Mucosa of descending colon (tissue), 3 donors: ENCODE results near the gene COX20. TPM values are rescaled to one million over a fixed set of nuclear protein-coding genes. Genes with fewer than 3 reads are reported as not detected.
"Not testable (repeated sequence)": the region's sequence is repeated elsewhere in the genome, so short reads cannot be mapped to it uniquely, and the experiment has no call there.

Experiments
- ATAC-seq: fragments of 200-7000 bp; cut with Tn5 transposase; one replicate; pipeline ENCODE4 v1.9.1; 2020; ENCODE audit warnings: mild to moderate bottlenecking, moderate library complexity
- DNase-seq, 3 donors: peaks; one replicate each; pipeline ENCODE4 v3.0.0-alpha.2; 2020
- H3K36me3 ChIP-seq: fragments of 200-600 bp; one replicate; pipeline ENCODE4 v1.8.0; 2021; ENCODE audit warnings: low read depth, mild to moderate bottlenecking
- H3K4me1 ChIP-seq: fragments of 200-600 bp; one replicate; pipeline ENCODE4 v1.8.0; 2021; ENCODE audit warnings: low read depth, mild to moderate bottlenecking
- H3K4me3 ChIP-seq: fragments of 200-600 bp; one replicate; pipeline ENCODE4 v1.8.0; 2021; ENCODE audit warnings: mild to moderate bottlenecking
- H3K9me3 ChIP-seq: fragments of 200-600 bp; one replicate; pipeline ENCODE4 v1.8.0; 2021; ENCODE audit warnings: mild to moderate bottlenecking
- intact Hi-C, 2 donors: fragments of 100-400 bp; cut with DNase I in 1 of 2; cut with micrococcal nuclease in 1 of 2; formaldehyde crosslinking; loops; one replicate each; pipeline versions ENCODE4 v1.11.0 to v1.11.1; 2022; cut with DNase I, micrococcal nuclease
- total RNA-seq, 3 donors: library from RNA; stranded (reverse); fragmentation: NEBNext Ultra II Directional in 2 of 3; extraction: Animal tissue kit (Norgen Biotek cat#: 25700) in 2 of 3; gene quantifications; one replicate each; pipeline versions ENCODE4 v1.2.1 to v1.2.4, GENCODE V29; 2021 to 2023
- TF ChIP-seq, protein P1 (sequence below): fragments of 200-600 bp; IDR thresholded peaks from one replicate; pipeline ENCODE4 v1.8.0; 2022; ENCODE audit warnings: antibody characterized with exemption, mild to moderate bottlenecking
- donor health status: DM: no; HTN: no; CAD: no; lungs with moderate emphysema.
- donor health status: DM: no; HTN: no; CAD: no.
- donor health status: DM: no; HTN: yes; CAD: no.

The COX20 gene
- total RNA-seq, 3 donors from 2014 or later = 18.9 to 37.7 (median 32.3) TPM

DNA sequence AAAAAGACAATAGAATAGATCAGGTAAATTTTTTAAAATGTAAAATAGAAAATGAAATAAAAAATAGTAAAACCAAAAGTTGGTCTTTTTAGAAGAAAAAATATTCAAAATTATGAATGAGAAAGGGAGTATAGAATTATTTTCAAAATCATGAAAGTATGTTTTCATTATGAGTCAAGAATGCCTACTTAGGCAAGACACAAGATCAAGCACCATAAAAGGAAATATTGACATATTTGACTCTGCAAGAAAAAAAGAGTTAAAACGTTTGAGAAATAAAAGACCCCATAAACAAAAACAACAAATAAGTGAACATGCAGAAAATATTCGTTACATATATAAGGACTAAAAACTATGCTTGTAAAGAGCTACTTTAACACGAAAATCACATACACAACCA lies 4.8 kb upstream of the COX20 start:
- H3K9me3 ChIP-seq = no peaks in the 10 kb centered on the region
- H3K36me3 ChIP-seq = peaks cover 4% of the 10 kb centered on the region
- H3K4me1 ChIP-seq = peaks cover 6% of the 10 kb centered on the region
- DNase-seq (no peak), ATAC-seq (no peak)
- no peak overlapping the region for H3K4me3 ChIP-seq
- TF ChIP-seq, protein P1, sequence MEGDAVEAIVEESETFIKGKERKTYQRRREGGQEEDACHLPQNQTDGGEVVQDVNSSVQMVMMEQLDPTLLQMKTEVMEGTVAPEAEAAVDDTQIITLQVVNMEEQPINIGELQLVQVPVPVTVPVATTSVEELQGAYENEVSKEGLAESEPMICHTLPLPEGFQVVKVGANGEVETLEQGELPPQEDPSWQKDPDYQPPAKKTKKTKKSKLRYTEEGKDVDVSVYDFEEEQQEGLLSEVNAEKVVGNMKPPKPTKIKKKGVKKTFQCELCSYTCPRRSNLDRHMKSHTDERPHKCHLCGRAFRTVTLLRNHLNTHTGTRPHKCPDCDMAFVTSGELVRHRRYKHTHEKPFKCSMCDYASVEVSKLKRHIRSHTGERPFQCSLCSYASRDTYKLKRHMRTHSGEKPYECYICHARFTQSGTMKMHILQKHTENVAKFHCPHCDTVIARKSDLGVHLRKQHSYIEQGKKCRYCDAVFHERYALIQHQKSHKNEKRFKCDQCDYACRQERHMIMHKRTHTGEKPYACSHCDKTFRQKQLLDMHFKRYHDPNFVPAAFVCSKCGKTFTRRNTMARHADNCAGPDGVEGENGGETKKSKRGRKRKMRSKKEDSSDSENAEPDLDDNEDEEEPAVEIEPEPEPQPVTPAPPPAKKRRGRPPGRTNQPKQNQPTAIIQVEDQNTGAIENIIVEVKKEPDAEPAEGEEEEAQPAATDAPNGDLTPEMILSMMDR = no peak
- intact Hi-C loops = no loop called here

DNA sequence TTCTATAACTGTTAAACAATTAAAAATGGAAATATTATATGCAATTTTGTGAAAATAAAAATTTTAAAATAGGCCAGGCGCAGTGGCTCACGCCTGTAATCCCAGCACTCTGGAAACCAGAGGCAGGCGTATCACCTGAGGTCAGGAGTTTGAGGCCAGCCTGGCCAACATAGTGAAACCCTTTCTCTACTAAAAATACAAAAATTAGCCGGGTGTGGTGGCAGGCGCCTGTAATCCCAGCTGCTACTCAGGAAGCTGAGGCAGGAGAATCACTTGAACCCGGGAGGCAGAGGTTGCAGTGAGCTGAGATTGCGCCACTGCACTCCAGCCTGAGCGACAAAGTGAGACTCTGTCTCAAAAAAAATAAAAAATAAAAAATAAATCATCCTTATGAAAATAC lies 2.2 kb upstream of the COX20 start:
- peaks cover 24% of the 10 kb centered on the region for H3K4me1 ChIP-seq
- H3K9me3 ChIP-seq, DNase-seq, intact Hi-C loops, ATAC-seq, H3K4me3 ChIP-seq, H3K36me3 ChIP-seq: not testable (repeated sequence)

DNA sequence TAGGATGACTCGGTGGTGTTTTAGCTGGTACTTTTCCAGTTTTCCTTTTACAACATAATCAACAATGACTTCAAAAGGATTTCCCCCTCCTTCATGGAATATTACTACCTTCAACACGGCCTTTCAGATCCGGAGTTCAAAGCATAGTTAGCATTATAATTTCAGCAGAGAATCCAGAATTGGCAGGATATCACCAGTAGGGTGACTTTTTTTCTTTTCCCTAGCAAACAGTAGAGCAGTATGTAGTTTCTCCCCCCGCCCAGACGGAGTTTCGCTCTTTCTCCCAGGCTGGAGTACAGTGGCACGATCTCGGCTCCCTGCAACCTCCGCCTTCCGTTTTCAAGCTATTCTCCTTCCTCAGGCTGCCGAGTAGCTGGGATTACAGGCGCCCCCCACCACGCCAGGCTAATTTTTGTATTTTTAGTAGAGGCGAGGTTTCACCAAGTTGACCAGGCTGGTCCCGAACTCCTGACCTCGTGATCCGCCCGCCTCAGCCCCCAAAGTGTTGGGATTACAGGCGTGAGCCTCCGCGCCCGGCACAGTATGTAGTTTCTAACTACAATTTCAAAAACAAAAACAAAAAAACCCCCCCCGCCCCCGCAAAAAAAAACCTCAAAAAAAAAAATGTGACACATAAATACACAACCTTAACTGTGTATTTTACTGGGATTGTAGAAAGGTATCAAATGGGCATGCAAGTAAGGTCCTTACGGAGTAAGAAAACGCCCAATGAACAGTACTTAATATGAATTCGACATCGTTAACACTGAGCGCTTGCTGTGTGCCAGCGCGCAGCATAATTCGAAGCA lies 1.5 kb upstream of the COX20 start:
- Histone ChIP-seq H3K9me3 (no peaks in the 10 kb centered on the region), H3K4me3 (peak overlapping the region; percentile 56), H3K4me1 (peaks cover 25% of the 10 kb centered on the region), H3K36me3 (peaks cover 4% of the 10 kb centered on the region)
- intact Hi-C loops = no loop called here
- TF ChIP-seq, protein P1 = no peak
- DNase-seq (peak; percentile 73 to 76 (median 73)), ATAC-seq (peak; percentile 26)

DNA sequence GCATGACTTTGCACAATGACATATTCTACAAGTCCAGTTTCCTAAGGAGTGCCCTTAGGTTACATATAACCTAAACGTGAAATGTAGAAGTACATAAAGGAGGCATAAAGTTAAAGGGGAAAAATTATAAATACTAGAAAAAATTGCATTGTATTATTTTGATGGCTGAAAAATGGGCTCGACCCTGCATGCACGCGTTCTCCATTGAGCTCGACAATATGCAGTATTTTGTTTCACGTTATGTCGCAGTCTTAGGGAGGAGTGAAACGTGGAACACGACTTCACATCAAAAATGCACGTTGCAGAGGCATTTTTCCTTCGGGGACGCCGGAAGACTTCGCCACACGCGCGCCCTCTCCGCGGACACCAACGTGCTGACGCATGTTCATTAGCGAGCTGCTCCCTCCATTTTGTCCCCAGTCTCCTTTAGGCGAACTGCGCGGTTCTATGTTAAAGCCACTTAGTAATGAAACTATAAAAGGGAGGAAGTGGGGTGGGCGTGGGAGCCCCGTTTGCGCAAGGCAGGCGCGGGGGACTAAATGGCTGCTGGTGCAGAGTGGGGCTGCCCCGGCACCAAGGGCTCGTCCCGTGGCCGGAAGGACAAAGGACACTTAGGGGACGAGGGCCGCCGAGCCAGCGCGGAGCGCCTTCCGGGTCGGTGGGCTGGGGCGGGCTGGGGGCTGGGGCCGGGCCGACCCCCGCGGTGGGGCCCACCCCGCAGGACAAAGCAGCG lies 749 bp upstream of the COX20 start:
- TF ChIP-seq, protein P1 = no peak
- ATAC-seq (peak; percentile 73), DNase-seq (peak; percentile 90 to 95 (median 94))
- Histone ChIP-seq H3K4me3 (peak overlapping the region; percentile 56), H3K36me3 (peaks cover 4% of the 10 kb centered on the region), H3K4me1 (peaks cover 27% of the 10 kb centered on the region), H3K9me3 (no peaks in the 10 kb centered on the region)
- intact Hi-C loops = no loop called here

DNA sequence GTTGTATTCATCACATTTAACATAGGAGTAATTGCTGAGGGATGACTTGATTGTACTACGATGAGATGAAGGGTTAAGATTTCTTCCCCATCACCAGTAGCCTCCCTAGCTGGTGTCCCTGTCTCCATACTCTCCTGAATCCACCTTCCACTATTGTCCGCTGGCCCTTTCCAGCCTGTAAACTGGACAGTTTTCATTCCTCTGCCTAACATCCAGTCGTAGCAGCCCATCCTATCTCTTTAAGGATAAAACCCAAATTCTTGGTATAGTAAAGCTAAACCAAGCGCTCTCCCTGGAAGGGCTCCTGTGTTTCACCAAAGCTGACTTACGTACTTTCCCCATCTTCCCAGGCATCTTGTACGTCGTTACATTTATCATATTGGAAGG lies 670 bp downstream of the COX20 start:
- no peak for DNase-seq
- H3K36me3 ChIP-seq = peaks cover 4% of the 10 kb centered on the region
- TF ChIP-seq, protein P1 = no peak
- peak overlapping the region; percentile 56 for H3K4me3 ChIP-seq
- ATAC-seq = peak; percentile 4
- H3K4me1 ChIP-seq = peaks cover 29% of the 10 kb centered on the region
- no peaks in the 10 kb centered on the region for H3K9me3 ChIP-seq
- intact Hi-C loops = no loop called here

DNA sequence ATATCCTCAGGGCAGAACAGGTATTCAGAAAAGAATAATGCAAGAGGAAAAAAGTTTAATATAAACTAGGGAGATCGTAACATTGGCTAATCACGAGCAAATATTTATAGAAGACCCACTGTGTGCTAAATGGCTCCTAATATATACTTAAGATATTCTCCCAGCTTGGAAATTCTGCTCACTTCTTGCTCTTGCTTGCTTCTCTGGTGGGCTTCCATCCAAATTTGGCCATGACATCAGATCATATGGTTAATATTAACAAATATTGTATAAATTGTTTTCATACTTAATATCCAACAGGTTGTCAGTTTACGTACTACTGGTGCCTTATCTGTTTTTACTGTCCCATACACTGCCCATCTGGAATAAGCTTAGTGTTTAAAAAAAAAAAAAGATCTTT lies 1.1 kb downstream of the COX20 start:
- ATAC-seq (no peak), DNase-seq (no peak)
- Histone ChIP-seq H3K4me3 (no peak overlapping the region), H3K9me3 (no peaks in the 10 kb centered on the region), H3K36me3 (peaks cover 4% of the 10 kb centered on the region), H3K4me1 (peaks cover 33% of the 10 kb centered on the region)
- TF ChIP-seq, protein P1 = no peak
- intact Hi-C loops = no loop called here
